PC-9 (cell line): ENCODE measurements around the gene NOS1. TPM values are rescaled to one million over a fixed set of nuclear protein-coding genes. Genes with fewer than 3 reads are reported as not detected.

ENCODE experiments used
- BruUV-seq: library from RNA; stranded (reverse); fragments of 400-500 nt; replicated peaks from 2 replicates; lab custom pipeline; 2021; lab: Mats Ljungman, UMichigan
- CTCF ChIA-PET: fragments of 300-600 bp; sonication (Branson Sonifier 250); formaldehyde crosslinking; loops from one replicate; lab custom pipeline; 2022; ENCODE audit warnings: antibody characterized with exemption; lab: Charles Lee
- POLR2A ChIA-PET: fragments of 300-600 bp; sonication (Branson Sonifier 250); formaldehyde crosslinking; loops from one replicate; lab custom pipeline; 2022; ENCODE audit warnings: antibody characterized with exemption; ENCODE audit not compliant: unreplicated experiment; lab: Charles Lee
- DNase-seq, 2 experiments: peaks; one replicate each; pipeline versions ENCODE4 v3.0.0 to v3.0.0-alpha.2; 2015 to 2022; ENCODE audit warnings: mixed read lengths in 1 of 2
- H2AFZ ChIP-seq: fragments of 200-600 bp; sonication (generic); 2 replicates; pipeline ENCODE4 v1.8.1; 2017; ENCODE audit warnings: antibody characterized with exemption
- H3F3A ChIP-seq: fragments of 200-600 bp; sonication (generic); 2 replicates; pipeline ENCODE4 v1.8.1; 2017; ENCODE audit warnings: antibody characterized with exemption, mild to moderate bottlenecking, low read depth; ENCODE audit not compliant: insufficient read depth
- H3K27ac ChIP-seq: fragments of 200-600 bp; sonication (generic); 2 replicates; pipeline ENCODE4 v1.6.1; 2016; ENCODE audit warnings: mixed run types
- H3K27me3 ChIP-seq: fragments of 200-600 bp; sonication (generic); 2 replicates; pipeline ENCODE4 v1.6.1; 2016; ENCODE audit warnings: low read depth, mixed run types; ENCODE audit not compliant: insufficient read depth
- H3K36me3 ChIP-seq: fragments of 200-600 bp; sonication (generic); 2 replicates; pipeline ENCODE4 v1.6.1; 2016; ENCODE audit warnings: low read depth, mixed run types
- H3K4me1 ChIP-seq: fragments of 200-600 bp; sonication (generic); replicated peaks from 2 replicates; pipeline ENCODE4 v1.6.1; 2016; ENCODE audit warnings: mixed run types; ENCODE audit not compliant: insufficient read depth
- H3K4me2 ChIP-seq: fragments of 200-600 bp; sonication (generic); 2 replicates; pipeline ENCODE4 v1.6.1; 2017; ENCODE audit warnings: mixed run types
- H3K4me3 ChIP-seq: fragments of 200-600 bp; sonication (generic); 2 replicates; pipeline ENCODE4 v1.6.1; 2016; ENCODE audit warnings: mixed run types
- H3K79me2 ChIP-seq: fragments of 200-600 bp; sonication (generic); 2 replicates; pipeline ENCODE4 v1.6.1; 2017; ENCODE audit warnings: low read depth, mixed run types
- H3K9me2 ChIP-seq: fragments of 200-600 bp; sonication (generic); 2 replicates; pipeline ENCODE4 v1.8.1; 2017; ENCODE audit warnings: mild to moderate bottlenecking; ENCODE audit not compliant: insufficient read depth
- H3K9me3 ChIP-seq: fragments of 200-600 bp; sonication (generic); 2 replicates; pipeline ENCODE4 v1.8.1; 2016; ENCODE audit warnings: low read depth; ENCODE audit not compliant: insufficient read depth
- H4K20me1 ChIP-seq: fragments of 200-600 bp; sonication (generic); 2 replicates; pipeline ENCODE4 v1.8.1; 2017; ENCODE audit not compliant: insufficient read depth
- CTCF ChIP-seq: fragments of 200-600 bp; sonication (generic); conservative IDR thresholded peaks from 2 replicates; pipeline ENCODE4 v1.6.1; 2017; ENCODE audit warnings: mixed run types, antibody characterized with exemption, mild to moderate bottlenecking, moderate library complexity
- EZH2 ChIP-seq: fragments of 200-600 bp; sonication (generic); IDR thresholded peaks from 2 replicates; pipeline ENCODE4 v1.8.0; 2017; ENCODE audit warnings: antibody characterized with exemption, low read depth
- intact Hi-C: fragments of 100-400 bp; cut with micrococcal nuclease; formaldehyde crosslinking; loops from one replicate; pipeline ENCODE4 v1.10.0; 2022; ENCODE audit not compliant: unreplicated experiment
- total RNA-seq: library from RNA; stranded (reverse); gene quantifications from 2 replicates; pipeline ENCODE4 v1.2.3, GENCODE V29; 2021

NOS1 gene
- total RNA-seq, 1 experiment from 2014 or later: not detected

- CTCF ChIA-PET: interaction anchor here (0.5 kb wide), 1 partner anchor 829 kb away, joined by 4 read pairs; no protein-coding TSS in a partner anchor
Observed at GRCh38 chr12:117234441-117234840, 127.0 kb downstream of the NOS1 start.

GRCh38 chr12:117231750-117232149, 129.7 kb downstream of the NOS1 start:
- H3K36me3 ChIP-seq: no peaks in the 10 kb centered on the region
- H4K20me1 ChIP-seq: no peaks in the 10 kb centered on the region
- DNase-seq: no peak
- TF ChIP-seq EZH2: no peak
- no peak for TF ChIP-seq CTCF
- ChIA-PET CTCF (no interaction called here), POLR2A (no interaction called here)
- H3K9me3 ChIP-seq: no peaks in the 10 kb centered on the region
- no peaks in the 10 kb centered on the region for H3F3A ChIP-seq
- no peak overlapping the region for H3K27ac ChIP-seq
- no peaks in the 10 kb centered on the region for H3K79me2 ChIP-seq
- H3K4me3 ChIP-seq: no peak overlapping the region
- intact Hi-C loops: loop anchor here (10.0 kb wide), 1 partner anchor 133 kb away; the partner anchor contains the start of gene NOS1
- no peak overlapping the region for H3K4me2 ChIP-seq
- peaks cover 91% of the 10 kb centered on the region for H3K27me3 ChIP-seq
- no TSS peak for BruUV-seq
- no peaks in the 10 kb centered on the region for H3K4me1 ChIP-seq
- H3K9me2 ChIP-seq: no peaks in the 10 kb centered on the region
- no peak overlapping the region for H2AFZ ChIP-seq

More at GRCh38 chr12:117234441-117234840, 127.0 kb downstream of the NOS1 start:
- no peak for TF ChIP-seq CTCF
- no peak for TF ChIP-seq EZH2
- Histone ChIP-seq H3K79me2 (no peaks in the 10 kb centered on the region), H3K9me3 (no peaks in the 10 kb centered on the region), H4K20me1 (no peaks in the 10 kb centered on the region), H3K4me2 (no peak overlapping the region), H3K4me3 (no peak overlapping the region), H2AFZ (no peak overlapping the region), H3K27ac (no peak overlapping the region), H3K4me1 (no peaks in the 10 kb centered on the region), H3K27me3 (peaks cover 90% of the 10 kb centered on the region), H3K9me2 (no peaks in the 10 kb centered on the region), H3K36me3 (no peaks in the 10 kb centered on the region), H3F3A (no peaks in the 10 kb centered on the region)
- intact Hi-C loops: loop anchor here (10.0 kb wide), 1 partner anchor 130 kb away; the partner anchor contains the start of gene NOS1
- DNase-seq: no peak
- no TSS peak for BruUV-seq
- POLR2A ChIA-PET: no interaction called here

GRCh38 chr12:117228239-117228638, 133.2 kb downstream of the NOS1 start:
- TF ChIP-seq EZH2 (no peak), CTCF (no peak)
- intact Hi-C loops: no loop called here
- Histone ChIP-seq H3K4me2 (no peak overlapping the region), H4K20me1 (no peaks in the 10 kb centered on the region), H3K27me3 (peaks cover 91% of the 10 kb centered on the region), H3K9me3 (no peaks in the 10 kb centered on the region), H3K4me3 (no peak overlapping the region), H3K36me3 (no peaks in the 10 kb centered on the region), H3F3A (no peaks in the 10 kb centered on the region), H3K79me2 (no peaks in the 10 kb centered on the region), H2AFZ (no peak overlapping the region), H3K4me1 (no peaks in the 10 kb centered on the region), H3K9me2 (no peaks in the 10 kb centered on the region), H3K27ac (no peak overlapping the region)
- no TSS peak for BruUV-seq
- ChIA-PET POLR2A (no interaction called here), CTCF (no interaction called here)
- DNase-seq: peak in 1 of 2 experiments; percentile 47
